Activated effector memory CD4-positive, alpha-beta T cell treated with anti-CD3 and anti-CD28 coated beads, Interleukin-2, amount 50 U/mL, for 16 hours (primary cell): ENCODE measurements around the gene ASXL3.

Experiments
- DNase-seq: peaks from one replicate; pipeline ENCODE4 v3.0.0-alpha.2; 2020

ASXL3 gene

DNA sequence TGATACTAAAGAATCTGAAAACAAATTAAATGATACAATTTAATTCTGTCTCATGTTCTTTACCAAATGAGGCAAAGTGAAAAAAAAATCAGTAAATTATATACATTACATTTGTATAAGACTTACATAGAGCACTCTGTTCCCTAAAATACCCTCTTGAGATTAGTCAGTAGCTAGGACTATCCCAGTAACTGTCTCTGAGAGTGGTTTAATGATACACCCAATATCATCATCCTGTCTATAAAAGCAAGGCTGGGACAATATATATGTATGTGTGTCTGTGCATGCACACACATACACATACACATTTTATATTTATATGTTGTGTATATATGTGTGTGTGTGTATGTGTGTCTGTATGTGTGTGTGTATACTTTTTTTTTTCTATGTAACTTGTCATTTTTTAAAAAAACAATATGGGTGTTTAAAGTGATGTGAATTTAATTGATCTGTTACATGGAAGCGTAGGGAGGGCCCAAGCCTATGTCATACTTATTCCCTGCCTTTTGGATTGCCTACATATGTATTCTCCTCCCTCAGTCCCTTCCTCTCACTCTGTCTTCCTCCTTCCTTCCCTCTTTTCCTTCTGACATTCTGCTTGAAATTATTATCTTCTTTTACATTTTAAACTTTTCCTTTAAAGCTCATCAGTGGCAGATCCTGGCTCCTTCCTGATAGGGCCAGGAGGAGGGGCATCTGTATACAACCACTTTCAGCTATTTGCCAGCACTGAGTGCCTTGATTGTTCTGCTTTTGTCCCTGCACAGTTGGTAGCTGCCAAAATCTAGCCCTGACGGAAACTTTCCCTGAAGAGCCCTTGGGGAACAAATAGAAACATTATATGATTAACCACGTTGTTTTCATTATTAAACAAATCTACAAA, 6.8 kb downstream of the ASXL3 start:
- no peak for DNase-seq

DNA sequence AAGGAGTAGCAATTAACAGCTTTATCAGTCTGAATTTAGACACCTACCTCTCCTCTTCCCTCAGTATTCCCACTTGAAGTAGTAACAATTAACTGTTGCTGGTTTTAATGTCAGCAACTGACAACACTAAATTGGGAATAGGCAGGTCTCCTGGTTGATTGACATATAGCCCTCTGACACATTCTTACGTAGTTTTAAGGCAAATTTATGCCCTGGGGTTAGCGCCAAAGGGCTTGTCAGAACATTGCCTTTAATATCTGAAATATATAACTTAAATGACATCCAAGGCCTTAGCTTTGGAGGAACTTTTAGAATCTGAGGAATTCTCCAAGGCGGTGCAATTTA, 7.4 kb downstream of the ASXL3 start:
- no peak for DNase-seq

DNA sequence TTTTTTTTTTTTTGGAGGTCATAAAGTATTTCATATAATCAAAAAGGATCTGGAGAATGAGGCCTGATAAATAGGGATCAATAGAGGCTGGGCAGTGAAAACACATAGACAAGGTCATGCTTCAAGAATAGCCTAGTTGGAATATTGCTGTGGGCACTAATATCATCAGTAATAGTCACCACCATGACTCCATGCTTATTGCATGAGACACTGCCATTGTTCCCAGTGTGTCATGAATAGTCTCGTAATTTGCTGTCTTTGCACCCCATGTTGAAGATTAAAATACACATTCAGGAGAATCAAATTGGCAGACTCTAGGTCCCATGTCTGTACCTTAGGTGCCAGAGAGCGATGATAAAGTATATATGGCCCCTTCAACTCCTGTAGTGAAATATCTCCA, 10.3 kb downstream of the ASXL3 start:
- DNase-seq: no peak

DNA sequence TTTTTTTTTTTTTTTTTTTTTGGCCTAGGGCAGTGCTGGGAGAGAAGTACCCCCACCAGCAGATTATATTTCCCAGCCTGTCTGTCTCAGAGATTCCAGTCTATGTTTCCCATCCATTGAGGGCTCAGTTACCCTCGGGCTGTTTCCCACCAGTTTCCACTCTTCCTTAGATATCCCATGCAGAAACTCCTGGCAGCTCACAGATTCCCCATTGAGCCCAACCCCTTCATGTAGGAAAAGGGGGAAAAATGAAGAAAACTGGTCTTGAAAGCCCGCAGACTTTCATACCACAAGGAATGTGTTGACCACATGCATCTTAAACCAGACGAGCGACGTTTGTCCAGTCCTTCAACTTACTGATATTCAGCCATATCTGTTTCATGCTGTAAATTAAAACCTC, 15.2 kb downstream of the ASXL3 start:
- no peak for DNase-seq

DNA sequence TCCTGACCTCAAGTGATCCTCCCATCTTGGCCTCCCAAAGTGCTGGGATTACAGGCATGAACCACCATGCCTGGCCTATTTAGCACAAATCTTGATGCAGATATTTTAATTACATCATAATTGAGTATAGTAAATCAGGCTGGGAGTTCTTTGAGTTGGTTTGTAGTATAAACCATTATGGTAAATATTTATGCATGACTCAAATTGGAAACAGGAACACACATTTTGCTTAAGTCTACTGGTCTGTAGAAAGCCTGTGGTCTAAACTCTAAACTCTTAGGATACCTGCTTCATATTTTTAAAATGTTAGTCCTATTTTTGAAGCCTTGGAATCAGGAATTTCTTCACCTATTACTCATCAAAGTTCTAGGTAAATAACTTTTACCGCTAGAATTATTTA, 16.8 kb downstream of the ASXL3 start:
- no peak for DNase-seq

DNA sequence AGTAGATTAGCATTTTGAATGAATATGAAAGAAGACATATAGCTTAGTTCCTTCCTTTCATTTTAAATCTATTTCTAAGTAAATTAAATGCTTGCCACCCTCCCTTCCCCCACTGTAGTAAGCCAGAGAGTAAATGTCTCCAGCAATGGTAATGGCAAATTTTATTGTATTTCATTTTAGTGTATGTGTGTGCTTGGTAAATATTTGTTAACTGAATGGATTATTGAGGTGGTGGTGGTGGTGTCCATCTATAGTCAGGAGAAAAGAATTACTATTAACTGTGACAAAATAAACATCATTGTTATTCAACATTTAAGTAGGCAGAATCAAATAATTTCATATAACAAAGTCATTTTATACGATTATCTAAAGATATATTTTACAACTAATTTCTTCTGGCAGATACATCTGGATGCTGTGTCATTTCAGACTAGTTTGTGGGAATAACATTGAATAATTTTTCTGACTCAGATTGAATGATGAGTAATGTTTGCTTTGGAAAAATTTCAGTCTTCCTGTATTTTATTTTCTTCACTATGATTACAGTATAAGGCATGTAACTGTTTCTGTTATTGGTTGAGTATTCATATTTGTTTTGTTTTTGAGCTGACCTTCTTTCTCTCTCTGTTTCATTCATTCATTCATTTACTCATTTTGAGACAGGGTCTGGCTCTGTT, 18.3 kb downstream of the ASXL3 start:
- no peak for DNase-seq

DNA sequence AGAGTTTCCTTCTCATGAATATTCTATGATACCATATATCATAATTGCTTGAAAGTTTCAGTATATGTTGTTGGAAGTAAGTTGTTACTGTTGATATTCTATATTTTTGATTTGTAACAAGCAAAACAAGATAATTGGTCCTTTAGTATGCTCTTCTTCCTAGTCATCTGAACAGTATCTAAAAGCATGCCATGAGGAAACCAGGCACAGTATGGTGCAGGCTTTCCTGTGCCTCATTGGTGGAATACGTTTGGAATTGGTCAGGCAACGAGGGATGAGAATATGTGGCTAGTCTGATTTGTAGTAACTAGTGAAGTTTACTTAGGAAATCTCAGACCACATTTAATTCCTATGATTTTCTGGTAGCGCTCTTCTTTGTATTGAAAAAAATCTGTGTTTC, 22.8 kb downstream of the ASXL3 start:
- no peak for DNase-seq

DNA sequence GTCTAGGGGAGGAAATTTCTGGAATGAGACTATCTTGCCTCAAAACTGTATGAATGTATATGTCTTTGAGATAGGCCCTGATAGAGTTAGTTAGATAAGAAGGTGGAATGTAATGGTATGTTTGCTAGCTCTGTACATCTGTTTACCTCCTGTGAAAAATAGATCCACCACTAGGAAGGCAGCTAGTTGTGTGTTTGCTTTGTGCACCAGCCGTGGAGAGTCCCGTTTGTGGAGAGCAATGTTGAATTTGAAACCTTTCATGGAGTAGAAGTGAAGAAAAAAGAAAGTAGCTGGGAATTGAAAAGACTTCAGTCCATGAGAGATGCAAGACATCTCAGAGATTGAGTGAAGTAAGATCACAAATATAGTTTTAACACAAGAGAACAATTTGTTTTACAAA, 25.4 kb downstream of the ASXL3 start:
- no peak for DNase-seq

DNA sequence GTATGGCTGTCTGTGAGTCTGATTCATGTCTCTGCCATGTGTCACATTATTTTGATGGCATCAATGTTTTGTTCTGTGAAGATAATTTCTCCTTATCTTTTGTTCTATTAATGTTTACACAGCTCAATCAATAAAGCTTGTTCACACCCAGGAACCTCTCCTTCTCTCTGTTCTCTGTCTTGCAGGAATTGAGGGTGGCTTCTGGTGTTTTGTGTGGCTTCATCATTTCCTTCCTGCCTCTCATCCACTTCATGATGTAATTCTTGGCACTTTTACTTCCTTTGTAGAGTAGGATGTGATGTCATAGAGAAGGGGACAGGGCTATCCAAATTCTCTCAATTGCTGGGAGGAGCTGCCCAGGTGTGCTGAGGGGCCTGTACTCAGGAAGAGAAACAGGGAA, 27.2 kb downstream of the ASXL3 start:
- DNase-seq: no peak

DNA sequence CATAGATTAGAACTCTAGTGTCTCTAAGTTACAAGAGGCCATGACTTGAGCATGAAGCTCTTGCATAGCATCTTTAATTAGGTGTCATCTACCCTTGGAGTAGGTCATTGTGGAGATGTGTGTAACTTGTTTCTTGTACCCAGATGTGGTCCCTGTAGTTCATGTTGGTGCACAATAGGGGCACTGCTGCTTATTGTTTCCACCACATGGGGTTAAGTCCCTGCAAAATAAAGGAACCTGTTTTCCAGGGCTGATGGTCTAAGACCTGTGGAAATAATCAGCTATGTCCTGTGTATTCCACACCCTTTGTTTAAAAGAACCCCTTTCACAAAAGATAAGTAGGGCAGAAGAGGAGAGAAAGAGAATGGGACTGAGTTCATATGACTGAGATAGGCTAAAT, 28.6 kb downstream of the ASXL3 start:
- no peak for DNase-seq

DNA sequence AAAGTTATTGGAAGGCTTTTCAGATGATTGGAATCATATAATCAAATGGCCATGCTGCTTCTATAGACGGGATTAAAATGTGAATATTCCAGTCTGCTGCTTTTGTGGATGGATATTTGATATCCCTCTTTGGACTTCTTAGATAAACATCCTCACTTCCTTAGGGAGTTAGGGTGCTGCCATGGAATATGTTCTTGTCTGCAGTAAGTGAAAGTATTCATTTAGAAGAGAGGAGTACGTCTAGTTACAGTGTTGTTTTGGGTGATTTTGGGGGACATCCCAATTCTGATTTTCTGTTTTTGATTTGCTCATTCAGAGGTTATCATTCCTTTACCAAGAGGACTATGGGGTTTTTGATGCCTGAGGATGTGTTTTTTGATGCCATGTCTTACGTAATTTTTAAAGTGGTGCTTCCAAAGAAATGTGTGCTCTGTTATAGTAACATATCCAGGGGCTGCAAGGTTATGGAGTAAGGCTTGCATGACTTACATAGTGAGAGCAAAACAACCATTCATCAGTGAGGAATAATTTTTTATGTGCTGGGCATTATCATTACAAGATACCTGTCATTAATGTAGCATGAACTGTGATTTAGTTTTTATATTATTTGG, 33.6 kb downstream of the ASXL3 start:
- DNase-seq: no peak

DNA sequence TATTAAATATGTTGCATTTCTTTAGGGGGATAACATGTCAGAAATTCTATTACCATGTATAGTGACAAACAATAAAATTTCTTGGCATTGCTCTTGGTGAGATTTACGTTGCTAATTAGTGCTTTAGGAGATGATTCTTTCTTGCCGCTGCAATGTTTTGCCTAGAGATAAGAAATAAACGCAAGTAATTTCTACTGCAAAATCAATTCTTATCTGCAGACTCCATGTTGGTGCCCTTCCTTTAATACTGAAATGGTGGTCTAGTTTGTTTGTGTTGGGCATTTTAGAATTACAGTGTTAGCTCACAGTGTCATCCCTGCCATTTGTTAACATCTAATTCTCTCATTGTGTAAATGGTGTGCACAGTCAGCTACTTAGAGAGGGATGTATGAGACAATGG, 34.6 kb downstream of the ASXL3 start:
- DNase-seq: no peak

DNA sequence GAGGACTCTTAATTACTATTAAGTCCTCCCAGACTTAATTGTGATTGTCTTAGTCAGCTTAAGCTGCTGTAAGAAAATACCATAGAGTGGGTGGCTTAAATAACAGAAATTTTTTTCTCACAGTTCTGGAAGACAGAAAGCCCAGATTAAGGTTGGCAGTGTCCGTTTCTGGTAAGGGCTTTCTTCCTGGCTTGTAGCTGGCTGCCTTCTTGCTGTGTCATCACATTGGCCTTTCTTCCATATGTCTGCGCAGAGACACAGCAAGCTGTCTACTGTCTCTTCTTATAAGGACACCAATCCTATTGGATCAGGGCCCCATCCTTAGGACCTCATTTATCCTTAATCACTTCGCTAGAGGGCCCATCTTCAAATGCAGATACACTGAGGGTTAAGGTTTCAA, 38.5 kb downstream of the ASXL3 start:
- DNase-seq: no peak

DNA sequence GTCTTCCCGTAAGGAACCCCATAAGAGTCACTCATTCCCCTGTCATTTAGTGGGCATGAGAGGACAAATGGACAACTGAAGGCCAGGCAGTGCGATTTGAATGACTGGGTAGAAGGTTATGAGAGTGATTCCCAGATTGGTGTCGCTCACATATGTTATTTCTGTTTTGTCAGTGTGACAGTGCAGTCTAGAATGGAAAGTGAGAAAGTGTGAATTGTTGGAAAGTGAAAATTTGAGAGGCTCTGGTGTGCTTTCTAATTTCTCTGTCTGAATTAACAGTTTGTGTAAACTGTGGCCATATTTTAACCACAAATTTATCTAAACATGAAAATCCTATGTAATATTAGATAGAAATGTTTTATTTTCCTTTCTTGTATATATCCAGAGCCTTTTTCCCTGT, 49.1 kb downstream of the ASXL3 start:
- DNase-seq: no peak

DNA sequence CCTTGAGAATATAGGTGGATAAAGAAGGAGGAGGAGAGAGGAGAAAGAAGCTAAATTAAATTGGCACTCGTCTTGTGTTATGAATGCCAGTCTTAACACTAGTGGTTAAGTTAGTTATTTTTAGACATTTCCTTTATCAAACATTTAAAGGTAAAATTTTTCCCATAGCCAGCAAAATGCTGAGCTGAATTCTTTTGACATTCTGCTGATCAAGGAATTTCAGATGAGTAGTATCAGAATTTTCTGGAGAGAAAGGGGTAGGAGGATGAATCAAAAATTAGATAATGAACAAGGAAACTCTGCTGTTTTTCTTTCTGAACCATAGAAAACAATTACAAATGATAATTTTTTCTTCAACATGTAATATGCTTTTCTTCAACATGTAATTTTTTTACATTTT, 52.5 kb downstream of the ASXL3 start:
- DNase-seq: no peak

DNA sequence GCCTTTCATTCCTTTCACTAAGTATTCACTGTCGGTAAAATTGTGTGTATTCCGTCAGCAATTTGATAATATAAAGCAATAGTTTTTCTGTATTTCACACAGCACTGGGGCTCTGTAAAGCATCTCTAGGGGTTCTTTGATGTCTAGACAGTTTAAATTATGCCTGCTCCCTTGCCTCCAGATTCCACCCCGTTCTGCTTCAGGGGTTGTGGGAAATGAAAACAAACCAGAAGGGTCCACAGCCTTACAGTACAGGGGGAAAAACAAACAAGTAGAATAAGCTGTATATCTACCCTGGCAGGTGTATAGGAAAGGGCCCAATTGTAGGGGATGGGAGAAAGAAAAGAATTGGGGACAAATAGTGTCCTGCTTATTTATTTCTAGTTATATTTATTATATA, 63.1 kb downstream of the ASXL3 start:
- no peak for DNase-seq

DNA sequence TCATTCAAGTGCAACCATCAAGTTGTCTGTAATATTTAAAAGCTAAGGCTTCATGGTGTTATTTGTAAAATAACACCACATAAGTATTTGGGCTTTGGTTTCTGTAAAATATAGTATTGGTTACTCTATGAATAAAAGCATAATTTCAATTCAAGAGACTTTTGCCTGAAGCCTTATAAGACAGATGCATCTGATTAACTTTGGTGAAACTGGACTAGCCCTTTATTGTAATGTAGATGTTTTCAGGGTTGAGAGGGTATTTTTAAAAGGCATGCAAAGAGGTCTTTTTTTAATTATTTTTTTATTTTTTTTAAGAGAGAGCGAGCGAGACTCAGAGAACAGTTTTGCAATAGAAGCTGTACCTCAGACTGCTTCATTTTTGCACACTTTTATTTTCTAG, 66.5 kb downstream of the ASXL3 start:
- DNase-seq: no peak

DNA sequence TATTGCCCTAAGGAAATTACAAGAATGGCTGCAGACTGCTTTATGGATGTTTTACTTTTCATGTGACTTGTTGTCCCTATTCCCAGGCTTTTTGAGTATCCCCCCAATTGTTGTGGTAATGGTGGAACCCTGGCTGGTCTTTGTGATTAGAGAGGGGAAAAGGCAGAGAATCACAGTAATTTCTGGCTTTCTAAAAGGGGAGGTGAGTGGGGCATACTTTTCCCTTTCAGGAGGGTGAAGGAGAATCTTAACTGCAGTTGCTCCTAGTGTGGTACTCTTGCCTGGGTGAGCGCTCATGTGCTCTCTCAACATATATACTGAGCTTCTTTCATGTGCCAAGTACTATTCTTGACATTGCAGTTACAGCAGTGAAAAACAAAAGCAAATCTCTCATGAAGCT, 69.3 kb downstream of the ASXL3 start:
- DNase-seq: no peak

DNA sequence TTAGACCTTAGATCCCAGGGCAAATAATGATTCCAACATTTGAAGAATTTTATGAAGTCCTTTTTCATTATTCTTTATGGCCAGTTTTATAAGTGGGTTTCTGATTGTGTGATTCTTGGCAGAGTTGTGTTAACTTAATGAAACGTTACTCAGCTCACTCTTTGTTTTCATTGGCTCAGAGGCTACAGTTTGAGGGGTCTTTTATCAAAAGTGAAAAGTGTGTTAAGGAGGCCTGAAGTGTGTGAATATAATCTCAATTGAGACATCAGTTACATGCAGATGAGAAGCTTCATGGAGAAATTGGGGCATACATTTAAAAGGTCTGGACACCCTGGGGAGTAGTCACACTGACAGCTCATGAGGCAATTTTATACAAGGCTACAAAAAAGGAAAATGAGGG, 74.6 kb downstream of the ASXL3 start:
- no peak for DNase-seq

DNA sequence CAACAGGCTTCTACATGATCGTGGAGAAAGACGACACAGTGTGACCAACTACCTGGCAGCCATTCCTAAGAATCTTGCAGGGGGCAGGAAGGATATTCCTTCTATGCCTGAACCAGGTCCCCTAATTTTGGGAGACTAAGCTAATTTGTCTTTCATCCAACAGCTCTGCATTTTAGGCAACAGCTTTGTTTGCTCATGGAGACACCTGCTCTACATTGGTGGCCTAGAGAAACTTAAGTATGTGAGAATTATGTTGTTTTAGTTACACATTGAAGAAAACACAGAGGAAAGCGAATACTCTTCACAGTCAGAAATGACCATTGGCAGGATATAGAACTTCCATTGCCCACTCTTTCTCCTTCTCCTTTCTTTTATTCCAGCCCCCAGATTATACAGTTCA, 75.2 kb downstream of the ASXL3 start:
- DNase-seq: no peak

DNA sequence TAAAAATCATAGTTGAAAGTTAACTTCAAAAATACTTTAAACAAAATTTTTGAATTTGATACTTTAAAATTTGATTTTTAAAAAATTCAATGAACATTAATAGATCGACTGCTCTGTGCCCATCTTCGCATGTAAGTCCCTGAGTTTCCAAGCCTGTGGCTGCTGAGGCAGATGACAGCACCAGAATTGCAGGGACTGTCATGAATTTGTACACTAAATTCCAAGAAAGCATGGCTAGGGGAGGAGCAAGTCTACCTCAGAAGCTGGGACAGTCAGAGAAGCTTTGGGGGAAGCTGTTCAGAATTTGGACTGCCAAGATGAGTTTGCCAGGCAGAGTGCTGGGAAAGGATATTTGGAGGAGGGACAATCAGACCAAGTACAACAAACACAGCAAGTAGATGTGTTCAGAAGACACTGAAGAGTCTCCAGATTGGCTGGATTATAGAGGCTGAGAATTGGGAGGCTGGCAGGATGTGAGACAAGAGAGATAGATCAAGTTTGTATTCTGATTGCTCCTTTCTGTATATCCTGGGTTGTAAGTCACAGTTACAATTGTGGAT, 79.0 kb downstream of the ASXL3 start:
- no peak for DNase-seq

DNA sequence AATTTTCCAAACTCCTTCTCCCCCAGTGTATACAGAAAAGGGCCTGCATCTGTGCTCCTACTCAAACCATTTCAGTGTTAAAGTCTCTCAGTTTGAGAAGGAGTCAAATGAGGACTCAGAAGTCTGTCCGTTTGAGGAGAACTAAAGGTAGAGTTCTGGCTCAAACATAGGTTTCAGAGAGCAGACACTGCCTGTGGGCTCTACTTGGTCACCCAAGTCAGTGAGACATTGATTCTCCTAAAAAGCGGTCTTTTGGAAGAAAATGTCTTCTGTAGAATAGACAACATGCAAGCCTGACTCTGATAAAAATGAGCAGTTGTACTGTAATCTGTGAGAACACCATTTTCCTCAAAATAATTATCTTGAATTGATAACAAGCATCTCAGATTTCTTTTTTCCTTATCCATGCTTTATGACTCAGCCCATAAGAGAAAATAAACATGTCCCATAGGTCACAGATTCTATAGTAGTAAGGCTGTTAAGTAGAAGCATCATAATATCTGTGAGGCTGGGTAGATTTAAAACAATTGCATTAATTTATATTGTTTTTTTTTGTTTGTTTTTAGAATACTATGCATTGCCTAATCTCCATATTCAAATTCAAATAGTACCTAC, 82.8 kb downstream of the ASXL3 start:
- no peak for DNase-seq

DNA sequence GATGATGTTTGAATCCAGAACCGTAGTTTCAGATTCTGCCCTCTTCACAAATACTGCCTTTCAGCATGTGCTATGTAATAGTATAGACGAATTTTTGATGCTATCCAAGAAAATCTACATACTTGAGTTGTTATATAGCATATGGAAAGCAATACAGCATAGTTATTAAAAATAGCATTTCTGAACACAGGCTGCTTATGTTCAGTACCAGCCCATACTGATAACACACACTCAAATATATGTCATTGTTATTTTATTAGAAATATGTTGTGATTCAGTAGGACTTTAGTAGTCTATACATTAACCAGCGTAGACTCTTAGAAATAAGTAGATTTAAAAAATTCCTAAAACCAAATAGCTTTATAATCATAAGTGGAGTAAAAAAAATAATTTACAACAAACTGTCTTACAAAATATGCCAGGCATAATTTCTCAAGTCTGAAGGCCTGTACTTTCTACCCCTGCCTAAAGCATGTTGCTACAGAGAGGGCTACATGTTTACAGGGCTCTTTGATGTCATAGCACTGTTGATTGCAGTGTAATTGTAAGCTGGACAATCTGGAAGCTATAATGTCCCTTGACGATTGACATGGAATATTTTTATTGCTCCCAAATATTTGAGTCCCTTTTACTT, 86.3 kb downstream of the ASXL3 start:
- DNase-seq: no peak
